Caco-2 (cell line): ENCODE data around the gene OR56A5. TPM values are rescaled to one million over a fixed set of nuclear protein-coding genes. Genes with fewer than 3 reads are reported as not detected.

Experiments used
- BruUV-seq: library from RNA; stranded (reverse); fragments of 400-500 nt; replicated peaks from 2 replicates; lab custom pipeline; 2021; lab: Mats Ljungman, UMichigan
- CTCF ChIA-PET: fragments of 300-600 bp; sonication (Branson Sonifier 250); formaldehyde crosslinking; loops from one replicate; lab custom pipeline; 2022; ENCODE audit warnings: antibody characterized with exemption; lab: Charles Lee
- POLR2A ChIA-PET: fragments of 300-600 bp; sonication (Branson Sonifier 250); formaldehyde crosslinking; loops from one replicate; lab custom pipeline; 2022; ENCODE audit warnings: antibody characterized with exemption; lab: Charles Lee
- DNase-seq, 2 experiments: peaks; one replicate each; pipeline versions ENCODE4 v3.0.0 to v3.0.0-alpha.2; 2020 to 2022
- H3K27me3 ChIP-seq: replicated peaks from 2 replicates; pipeline ENCODE4 v1.6.0; 2011; ENCODE audit warnings: low read length; ENCODE audit not compliant: control insufficient read depth, insufficient read depth
- H3K36me3 ChIP-seq: 2 replicates; pipeline ENCODE4 v1.5.1; 2011; ENCODE audit warnings: low read length; ENCODE audit not compliant: control insufficient read depth, insufficient read depth
- H3K4me1 ChIP-seq: fragments of 250-450 bp; sonication (Bioruptor Pico); 2 replicates; pipeline ENCODE4 v1.5.1; 2020; ENCODE audit warnings: mild to moderate bottlenecking
- H3K4me3 ChIP-seq: 2 replicates; pipeline ENCODE4 v1.5.1; 2011; ENCODE audit warnings: low read depth, mild to moderate bottlenecking, control low read depth, low read length
- H3K9me3 ChIP-seq: fragments of 250-450 bp; sonication (Bioruptor Pico); 2 replicates; pipeline ENCODE4 v1.5.1; 2020; ENCODE audit warnings: mild to moderate bottlenecking, moderate library complexity
- H3K27ac Mint-ChIP-seq: one replicate; pipeline ENCODE4 v1.8.0; 2022; ENCODE audit warnings: mixed read lengths; ENCODE audit not compliant: unreplicated experiment
- H3K27me3 Mint-ChIP-seq: one replicate; pipeline ENCODE4 v1.8.0; 2022; ENCODE audit warnings: mixed read lengths; ENCODE audit not compliant: insufficient read depth, unreplicated experiment
- H3K36me3 Mint-ChIP-seq: one replicate; pipeline ENCODE4 v1.8.0; 2022; ENCODE audit warnings: mild to moderate bottlenecking, mixed read lengths; ENCODE audit not compliant: insufficient read depth, unreplicated experiment
- H3K4me1 Mint-ChIP-seq: one replicate; pipeline ENCODE4 v1.8.0; 2022; ENCODE audit warnings: low read depth, mixed read lengths; ENCODE audit not compliant: unreplicated experiment
- H3K4me3 Mint-ChIP-seq: one replicate; pipeline ENCODE4 v1.8.0; 2022; ENCODE audit warnings: mild to moderate bottlenecking, moderate library complexity, mixed read lengths; ENCODE audit not compliant: unreplicated experiment
- H3K9me3 Mint-ChIP-seq: one replicate; pipeline ENCODE4 v1.8.0; 2022; ENCODE audit warnings: mixed read lengths; ENCODE audit not compliant: unreplicated experiment
- CTCF ChIP-seq, 2 experiments: fragments of 200-600 bp in 1 of 2; IDR thresholded peaks; 1 replicate in 1 of 2; 2 replicates in 1 of 2; pipeline versions ENCODE4 v1.5.1 to v1.8.0; 2011 to 2022; ENCODE audit warnings: antibody characterized with exemption in 1 of 2, control low read depth in 1 of 2, inconsistent platforms in 1 of 2, low read depth in 1 of 2, low read length in 1 of 2, mild to moderate bottlenecking in 1 of 2, moderate library complexity in 1 of 2; ENCODE audit not compliant: insufficient read depth in 1 of 2, severe bottlenecking in 1 of 2, unreplicated experiment in 1 of 2
- intact Hi-C: fragments of 100-400 bp; cut with micrococcal nuclease; formaldehyde crosslinking; loops from one replicate; pipeline ENCODE4 v1.10.0; 2022; ENCODE audit not compliant: unreplicated experiment
- total RNA-seq: library from RNA; stranded (reverse); gene quantifications from 2 replicates; pipeline ENCODE4 v1.2.3, GENCODE V29; 2022

Gene OR56A5
- total RNA-seq, 1 experiment from 2014 or later, result not detected

- DNase-seq, result no peak
- H3K27me3 ChIP-seq, result no peaks in the 10 kb centered on the region
- ChIA-PET POLR2A (no interaction called here), CTCF (no interaction called here)
- no peak overlapping the region for H3K27ac Mint-ChIP-seq
- BruUV-seq, result no TSS peak
- H3K36me3 Mint-ChIP-seq, result no peaks in the 10 kb centered on the region
- H3K4me3 ChIP-seq, result no peak overlapping the region
- intact Hi-C loops, result no loop called here
- no peaks in the 10 kb centered on the region for H3K9me3 Mint-ChIP-seq
- H3K9me3 ChIP-seq, result no peaks in the 10 kb centered on the region
- no peaks in the 10 kb centered on the region for H3K4me1 Mint-ChIP-seq
- H3K27me3 Mint-ChIP-seq, result peaks cover 24% of the 10 kb centered on the region
- no peaks in the 10 kb centered on the region for H3K4me1 ChIP-seq
- no peaks in the 10 kb centered on the region for H3K36me3 ChIP-seq
- TF ChIP-seq CTCF (IDR thresholded peaks at IDR 0.05; ENCODE audit: insufficient read depth in 1 of 2, low read depth in 1 of 2, low read length in 1 of 2, severe bottlenecking in 1 of 2, unreplicated experiment in 1 of 2), result no peak
- no peak overlapping the region for H3K4me3 Mint-ChIP-seq
Measured at GRCh38 chr11:5989203-5989602, 20.9 kb upstream of the OR56A5 start.

- Mint-ChIP-seq H3K4me1 (no peaks in the 10 kb centered on the region), H3K27me3 (peaks cover 29% of the 10 kb centered on the region), H3K4me3 (no peak within 1 kb of the TSS), H3K9me3 (no peaks in the 10 kb centered on the region), H3K36me3 (no peaks in the 10 kb centered on the region), H3K27ac (no peak within 1 kb of the TSS)
- TF ChIP-seq CTCF (IDR thresholded peaks at IDR 0.05; ENCODE audit: insufficient read depth in 1 of 2, low read depth in 1 of 2, low read length in 1 of 2, severe bottlenecking in 1 of 2, unreplicated experiment in 1 of 2), result no peak
- DNase-seq, result no peak
- Histone ChIP-seq H3K4me1 (no peaks in the 10 kb centered on the region), H3K27me3 (no peaks in the 10 kb centered on the region), H3K4me3 (no peak within 1 kb of the TSS), H3K9me3 (no peaks in the 10 kb centered on the region), H3K36me3 (no peaks in the 10 kb centered on the region)
- ChIA-PET CTCF (no interaction called here), POLR2A (interaction anchor here (0.5 kb wide), 1 partner anchor 1053 kb away, joined by 3 read pairs; no protein-coding TSS in a partner anchor)
- intact Hi-C loops, result no loop called here
- BruUV-seq, result no TSS peak
Measured at GRCh38 chr11:5986885-5987284, 18.6 kb upstream of the OR56A5 start, which contains the start of gene OR52L1. OR52L1 (minus strand) TSS chr11:5986985; CDS start chr11:5986930, 55 bp downstream.

- Mint-ChIP-seq H3K36me3 (no peaks in the 10 kb centered on the region), H3K27ac (no peak overlapping the region), H3K27me3 (peaks cover 30% of the 10 kb centered on the region)
Measured at GRCh38 chr11:5983443-5983842, 15.1 kb upstream of the OR56A5 start.

More at GRCh38 chr11:5983443-5983842, 15.1 kb upstream of the OR56A5 start:
- no peak for DNase-seq
- CTCF ChIA-PET, result no interaction called here
- no TSS peak for BruUV-seq
- Mint-ChIP-seq H3K4me3 (no peak overlapping the region), H3K9me3 (no peaks in the 10 kb centered on the region), H3K4me1 (no peaks in the 10 kb centered on the region)
- Histone ChIP-seq H3K36me3 (no peaks in the 10 kb centered on the region), H3K27me3 (no peaks in the 10 kb centered on the region), H3K9me3 (no peaks in the 10 kb centered on the region), H3K4me1 (no peaks in the 10 kb centered on the region), H3K4me3 (no peak overlapping the region)
- intact Hi-C loops, result no loop called here
- POLR2A ChIA-PET, result no interaction called here
- TF ChIP-seq CTCF (IDR thresholded peaks at IDR 0.05; ENCODE audit: insufficient read depth in 1 of 2, low read depth in 1 of 2, low read length in 1 of 2, severe bottlenecking in 1 of 2, unreplicated experiment in 1 of 2), result peak in 1 of 2 experiments; percentile 33
